GM12878 (cell line): Measurements from ENCODE around the gene FLT1. TPM values are rescaled to one million over a fixed set of nuclear protein-coding genes. Genes with fewer than 3 reads are reported as not detected.
A peak's percentile ranks its signal among the peaks of the same experiment; 100 is the strongest.

ENCODE experiments used
- BMI1 ChIP-seq: fragments of 450-650 bp; IDR thresholded peaks from 2 replicates; pipeline ENCODE4 v1.6.1; 2016; ENCODE audit warnings: mild to moderate bottlenecking, moderate library complexity, borderline replicate concordance
- CHD4 ChIP-seq: fragments of 200-600 bp; sonication (generic); IDR thresholded peaks from 2 replicates; pipeline ENCODE4 v1.6.1; 2016; ENCODE audit warnings: mild to moderate bottlenecking
- DPF2 ChIP-seq: fragments of 450-650 bp; IDR thresholded peaks from 2 replicates; pipeline ENCODE4 v1.6.1; 2017; ENCODE audit warnings: mild to moderate bottlenecking
- EED ChIP-seq: sonication (generic); IDR thresholded peaks from 2 replicates; pipeline ENCODE4 v1.6.1; 2016; ENCODE audit warnings: antibody characterized with exemption, low read depth
- EGR1 ChIP-seq, 2 experiments: IDR thresholded peaks; 1 replicate in 1 of 2; 2 replicates in 1 of 2; pipeline ENCODE4 v1.6.1; 2011 to 2012; ENCODE audit warnings: low read depth in 2 of 2, low read length in 2 of 2, borderline replicate concordance in 1 of 2, mild to moderate bottlenecking in 1 of 2, moderate library complexity in 1 of 2
- GABPA ChIP-seq: IDR thresholded peaks from 2 replicates; pipeline ENCODE4 v1.6.1; 2014; ENCODE audit warnings: antibody characterized with exemption, low read depth, mild to moderate bottlenecking, inconsistent platforms
- GATAD2B ChIP-seq: fragments of 450-650 bp; conservative IDR thresholded peaks from 2 replicates; pipeline ENCODE4 v1.6.1; 2017; ENCODE audit warnings: low read depth, mild to moderate bottlenecking, moderate library complexity
- HCFC1 ChIP-seq: fragments of 150-350 bp; IDR thresholded peaks from 2 replicates; pipeline ENCODE4 v1.6.1; 2014; ENCODE audit warnings: low read length
- IRF4 ChIP-seq: IDR thresholded peaks from 2 replicates; pipeline ENCODE4 v1.6.1; 2011; ENCODE audit warnings: low read depth, low read length
- KLF5 ChIP-seq: fragments of 450-650 bp; IDR thresholded peaks from 2 replicates; pipeline ENCODE4 v1.6.1; 2014; ENCODE audit warnings: mild to moderate bottlenecking; ENCODE audit not compliant: partially characterized antibody
- MEF2A ChIP-seq: IDR thresholded peaks from 2 replicates; pipeline ENCODE4 v1.6.1; 2011; ENCODE audit warnings: low read depth, mild to moderate bottlenecking, low read length, moderate library complexity; ENCODE audit not compliant: insufficient read depth
- MTA3 ChIP-seq: IDR thresholded peaks from 2 replicates; pipeline ENCODE4 v1.6.1; 2012; ENCODE audit warnings: low read length, inconsistent platforms, borderline replicate concordance
- PAX8 ChIP-seq: fragments of 450-650 bp; IDR thresholded peaks from 2 replicates; pipeline ENCODE4 v1.6.1; 2017; ENCODE audit warnings: mild to moderate bottlenecking, moderate library complexity
- POLR2A ChIP-seq: IDR thresholded peaks from 2 replicates; pipeline ENCODE4 v1.6.1; 2011; ENCODE audit warnings: low read depth, mild to moderate bottlenecking, low read length
- SMAD5 ChIP-seq: IDR thresholded peaks from 2 replicates; pipeline ENCODE4 v1.6.1; 2016; ENCODE audit warnings: antibody characterized with exemption, low read depth
- SMC3 ChIP-seq: IDR thresholded peaks from 2 replicates; pipeline ENCODE4 v1.6.1; 2011; ENCODE audit warnings: low read length, improper control_type of control experiment, borderline replicate concordance
- SUZ12 ChIP-seq: fragments of 200-600 bp; sonication (generic); IDR thresholded peaks from one replicate; pipeline ENCODE4 v1.6.1; 2018; ENCODE audit warnings: antibody characterized with exemption, mild to moderate bottlenecking; ENCODE audit not compliant: unreplicated experiment
- WRNIP1 ChIP-seq: IDR thresholded peaks from 2 replicates; pipeline ENCODE4 v1.6.1; 2011; ENCODE audit warnings: low read depth, low read length, improper control_type of control experiment, borderline replicate concordance
- YBX1 ChIP-seq: fragments of 450-650 bp; IDR thresholded peaks from 2 replicates; pipeline ENCODE4 v1.6.1; 2016; ENCODE audit warnings: antibody characterized with exemption
- ZNF207 ChIP-seq: fragments of 450-650 bp; IDR thresholded peaks from 2 replicates; pipeline ENCODE4 v1.6.1; 2014; ENCODE audit warnings: antibody characterized with exemption, mild to moderate bottlenecking, borderline replicate concordance
- polyA plus RNA-seq, 11 experiments: library from polyadenylated mRNA; depleted of rRNA in 4 of 11; unstranded in 6 of 11; stranded (reverse) in 5 of 11; fragments of >200 nt; fragmentation: Nextera tagmentation in 4 of 11; fragmentation: Illumina TruSeq in 1 of 11; extraction: Ambion mirVana in 4 of 11; extraction: Trizol in 1 of 11; gene quantifications; 1 replicate in 1 of 11; 2 replicates in 10 of 11; pipeline versions ENCODE4 v1.2.1 to v1.2.3, GENCODE V29; 2011 to 2016; ENCODE audit warnings: inconsistent platforms in 2 of 11, missing spikeins in 2 of 11, low read depth in 1 of 11
- total RNA-seq, 4 experiments: library from RNA; depleted of rRNA in 3 of 4; stranded (reverse); fragments of >200 nt in 3 of 4; fragmentation: Illumina TruSeq in 1 of 4; extraction: Trizol in 1 of 4; gene quantifications; 2 replicates each; pipeline versions ENCODE4 v1.2.1 to v1.2.3, GENCODE V29; 2013 to 2021
- TF ChIP-seq, protein P1 (sequence below): fragments of 150-350 bp; IDR thresholded peaks from 2 replicates; pipeline ENCODE4 v1.6.1; 2014; ENCODE audit warnings: mild to moderate bottlenecking, low read depth, low read length
- TF ChIP-seq, protein P2 (sequence below): fragments of 450-650 bp; formaldehyde crosslinking; IDR thresholded peaks from 2 replicates; pipeline ENCODE4 v1.4.0; 2022; ENCODE audit warnings: mild to moderate bottlenecking, moderate library complexity
- TF ChIP-seq, protein P3 (sequence below): IDR thresholded peaks from 2 replicates; pipeline ENCODE4 v1.6.1; 2012; ENCODE audit warnings: low read length, inconsistent platforms
- TF ChIP-seq, protein P4 (sequence below): fragments of 450-650 bp; IDR thresholded peaks from 2 replicates; pipeline ENCODE4 v1.6.1; 2017; ENCODE audit warnings: mild to moderate bottlenecking, moderate library complexity

FLT1 gene
- total and polyA plus RNA-seq, 10 of the 15 experiments (the other 5 are each of a cell fraction or from before 2014, with no cell fraction given) = 0.55 to 5.6 (median 0.84) TPM

DNA sequence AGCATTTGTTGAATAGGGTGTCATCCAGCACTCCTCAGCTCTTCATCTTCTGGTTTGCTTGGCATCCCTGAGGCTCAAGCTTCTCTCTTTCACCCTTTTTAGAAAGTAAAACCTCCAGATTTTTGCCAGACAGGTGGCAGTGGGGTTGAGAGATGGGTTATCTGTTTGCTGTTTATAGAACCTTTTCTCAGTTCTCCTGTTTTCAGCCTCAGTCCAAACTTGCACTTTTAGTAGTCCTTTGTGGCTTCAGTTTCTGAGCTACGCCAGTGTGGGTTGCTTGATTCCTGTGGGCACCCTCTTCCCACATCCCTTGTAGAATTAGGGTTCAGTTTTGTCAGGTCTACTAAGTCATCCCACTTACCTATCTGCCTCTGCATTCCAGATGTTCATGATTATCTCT is 208.7 kb downstream of the FLT1 start (continued):
- TF ChIP-seq ZNF207 (no peak), DPF2 (0 out of 2 replicates have a peak, but pooled peaks have one; percentile 16), PAX8 (no peak), MEF2A (peak; percentile 68; the same call in 1 of the 2 replicates), BMI1 (no peak), EGR1 (IDR thresholded peaks at IDR 0.05; ENCODE audit: borderline replicate concordance in 1 of 2, low read depth in 2 of 2, low read length in 2 of 2) (no peak), WRNIP1 (no peak), MTA3 (peak; percentile 83; the same call in 1 of the 2 replicates), CHD4 (no peak), GABPA (no peak), YBX1 (no peak), EED (peak; percentile 74), KLF5 (no peak), SMC3 (no peak), POLR2A (no peak), SUZ12 (no peak), HCFC1 (no peak), GATAD2B (no peak), SMAD5 (no peak), IRF4 (no peak)
- TF ChIP-seq, protein P1, sequence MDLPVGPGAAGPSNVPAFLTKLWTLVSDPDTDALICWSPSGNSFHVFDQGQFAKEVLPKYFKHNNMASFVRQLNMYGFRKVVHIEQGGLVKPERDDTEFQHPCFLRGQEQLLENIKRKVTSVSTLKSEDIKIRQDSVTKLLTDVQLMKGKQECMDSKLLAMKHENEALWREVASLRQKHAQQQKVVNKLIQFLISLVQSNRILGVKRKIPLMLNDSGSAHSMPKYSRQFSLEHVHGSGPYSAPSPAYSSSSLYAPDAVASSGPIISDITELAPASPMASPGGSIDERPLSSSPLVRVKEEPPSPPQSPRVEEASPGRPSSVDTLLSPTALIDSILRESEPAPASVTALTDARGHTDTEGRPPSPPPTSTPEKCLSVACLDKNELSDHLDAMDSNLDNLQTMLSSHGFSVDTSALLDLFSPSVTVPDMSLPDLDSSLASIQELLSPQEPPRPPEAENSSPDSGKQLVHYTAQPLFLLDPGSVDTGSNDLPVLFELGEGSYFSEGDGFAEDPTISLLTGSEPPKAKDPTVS = no peak
- TF ChIP-seq, protein P2, sequence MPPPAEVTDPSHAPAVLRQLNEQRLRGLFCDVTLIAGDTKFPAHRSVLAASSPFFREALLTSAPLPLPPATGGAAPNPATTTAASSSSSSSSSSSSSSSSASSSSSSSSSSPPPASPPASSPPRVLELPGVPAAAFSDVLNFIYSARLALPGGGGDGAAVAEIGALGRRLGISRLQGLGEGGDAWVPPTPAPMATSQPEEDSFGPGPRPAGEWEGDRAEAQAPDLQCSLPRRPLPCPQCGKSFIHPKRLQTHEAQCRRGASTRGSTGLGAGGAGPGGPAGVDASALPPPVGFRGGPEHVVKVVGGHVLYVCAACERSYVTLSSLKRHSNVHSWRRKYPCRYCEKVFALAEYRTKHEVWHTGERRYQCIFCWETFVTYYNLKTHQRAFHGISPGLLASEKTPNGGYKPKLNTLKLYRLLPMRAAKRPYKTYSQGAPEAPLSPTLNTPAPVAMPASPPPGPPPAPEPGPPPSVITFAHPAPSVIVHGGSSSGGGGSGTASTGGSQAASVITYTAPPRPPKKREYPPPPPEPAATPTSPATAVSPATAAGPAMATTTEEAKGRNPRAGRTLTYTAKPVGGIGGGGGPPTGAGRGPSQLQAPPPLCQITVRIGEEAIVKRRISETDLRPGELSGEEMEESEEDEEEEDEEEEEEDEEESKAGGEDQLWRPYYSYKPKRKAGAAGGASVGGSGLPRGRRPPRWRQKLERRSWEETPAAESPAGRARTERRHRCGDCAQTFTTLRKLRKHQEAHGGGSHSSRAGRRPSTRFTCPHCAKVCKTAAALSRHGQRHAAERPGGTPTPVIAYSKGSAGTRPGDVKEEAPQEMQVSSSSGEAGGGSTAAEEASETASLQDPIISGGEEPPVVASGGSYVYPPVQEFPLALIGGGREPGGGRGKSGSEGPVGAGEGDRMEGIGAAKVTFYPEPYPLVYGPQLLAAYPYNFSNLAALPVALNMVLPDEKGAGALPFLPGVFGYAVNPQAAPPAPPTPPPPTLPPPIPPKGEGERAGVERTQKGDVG (CRISPR knock-in tag) = no peak
- TF ChIP-seq, protein P3, sequence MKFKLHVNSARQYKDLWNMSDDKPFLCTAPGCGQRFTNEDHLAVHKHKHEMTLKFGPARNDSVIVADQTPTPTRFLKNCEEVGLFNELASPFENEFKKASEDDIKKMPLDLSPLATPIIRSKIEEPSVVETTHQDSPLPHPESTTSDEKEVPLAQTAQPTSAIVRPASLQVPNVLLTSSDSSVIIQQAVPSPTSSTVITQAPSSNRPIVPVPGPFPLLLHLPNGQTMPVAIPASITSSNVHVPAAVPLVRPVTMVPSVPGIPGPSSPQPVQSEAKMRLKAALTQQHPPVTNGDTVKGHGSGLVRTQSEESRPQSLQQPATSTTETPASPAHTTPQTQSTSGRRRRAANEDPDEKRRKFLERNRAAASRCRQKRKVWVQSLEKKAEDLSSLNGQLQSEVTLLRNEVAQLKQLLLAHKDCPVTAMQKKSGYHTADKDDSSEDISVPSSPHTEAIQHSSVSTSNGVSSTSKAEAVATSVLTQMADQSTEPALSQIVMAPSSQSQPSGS = peak; percentile 22; the same call in 1 of the 2 replicates
- TF ChIP-seq, protein P4, sequence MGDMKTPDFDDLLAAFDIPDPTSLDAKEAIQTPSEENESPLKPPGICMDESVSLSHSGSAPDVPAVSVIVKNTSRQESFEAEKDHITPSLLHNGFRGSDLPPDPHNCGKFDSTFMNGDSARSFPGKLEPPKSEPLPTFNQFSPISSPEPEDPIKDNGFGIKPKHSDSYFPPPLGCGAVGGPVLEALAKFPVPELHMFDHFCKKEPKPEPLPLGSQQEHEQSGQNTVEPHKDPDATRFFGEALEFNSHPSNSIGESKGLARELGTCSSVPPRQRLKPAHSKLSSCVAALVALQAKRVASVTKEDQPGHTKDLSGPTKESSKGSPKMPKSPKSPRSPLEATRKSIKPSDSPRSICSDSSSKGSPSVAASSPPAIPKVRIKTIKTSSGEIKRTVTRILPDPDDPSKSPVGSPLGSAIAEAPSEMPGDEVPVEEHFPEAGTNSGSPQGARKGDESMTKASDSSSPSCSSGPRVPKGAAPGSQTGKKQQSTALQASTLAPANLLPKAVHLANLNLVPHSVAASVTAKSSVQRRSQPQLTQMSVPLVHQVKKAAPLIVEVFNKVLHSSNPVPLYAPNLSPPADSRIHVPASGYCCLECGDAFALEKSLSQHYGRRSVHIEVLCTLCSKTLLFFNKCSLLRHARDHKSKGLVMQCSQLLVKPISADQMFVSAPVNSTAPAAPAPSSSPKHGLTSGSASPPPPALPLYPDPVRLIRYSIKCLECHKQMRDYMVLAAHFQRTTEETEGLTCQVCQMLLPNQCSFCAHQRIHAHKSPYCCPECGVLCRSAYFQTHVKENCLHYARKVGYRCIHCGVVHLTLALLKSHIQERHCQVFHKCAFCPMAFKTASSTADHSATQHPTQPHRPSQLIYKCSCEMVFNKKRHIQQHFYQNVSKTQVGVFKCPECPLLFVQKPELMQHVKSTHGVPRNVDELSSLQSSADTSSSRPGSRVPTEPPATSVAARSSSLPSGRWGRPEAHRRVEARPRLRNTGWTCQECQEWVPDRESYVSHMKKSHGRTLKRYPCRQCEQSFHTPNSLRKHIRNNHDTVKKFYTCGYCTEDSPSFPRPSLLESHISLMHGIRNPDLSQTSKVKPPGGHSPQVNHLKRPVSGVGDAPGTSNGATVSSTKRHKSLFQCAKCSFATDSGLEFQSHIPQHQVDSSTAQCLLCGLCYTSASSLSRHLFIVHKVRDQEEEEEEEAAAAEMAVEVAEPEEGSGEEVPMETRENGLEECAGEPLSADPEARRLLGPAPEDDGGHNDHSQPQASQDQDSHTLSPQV = no peak
